ENCODE data around the gene NDUFS5. TPM values are rescaled to one million over a fixed set of nuclear protein-coding genes. Genes with fewer than 3 reads are reported as not detected.

Gene NDUFS5
- total and polyA plus RNA-seq, 4 experiments from 2014 or later, result 122 to 665 (median 371) TPM

Other genes starting within 250 kb of the NDUFS5 start
- gene RRAGC, start 166.6 kb upstream of the NDUFS5 start, total RNA-seq, result 10 to 100 TPM; 24.5 to 25.2 TPM
- gene RRAGC, start 166.6 kb upstream of the NDUFS5 start, polyA plus RNA-seq, result 1 to 10 TPM; 8.8 to 9.0 TPM
- 10 to 100 TPM; 13.4 to 15.4 TPM for gene MYCBP, start 153.0 kb upstream of the NDUFS5 start, total RNA-seq
- gene MYCBP, start 153.0 kb upstream of the NDUFS5 start, polyA plus RNA-seq, result 10 to 100 TPM; 55.6 to 77.8 TPM
- gene GJA9, start 144.8 kb upstream of the NDUFS5 start, total RNA-seq, result not detected
- not detected for gene GJA9, start 144.8 kb upstream of the NDUFS5 start, polyA plus RNA-seq
- not detected for gene RHBDL2, start 84.5 kb upstream of the NDUFS5 start, total RNA-seq
- gene RHBDL2, start 84.5 kb upstream of the NDUFS5 start, polyA plus RNA-seq, result not detected
- gene AKIRIN1, start 35.1 kb upstream of the NDUFS5 start, total RNA-seq, result 10 to 100 TPM; 79.6 to 84.9 TPM
- gene AKIRIN1, start 35.1 kb upstream of the NDUFS5 start, polyA plus RNA-seq, result 100 to 1,000 TPM; 129 to 131 TPM
- gene MACF1, start 178.3 kb downstream of the NDUFS5 start, total RNA-seq, result 100 to 1,000 TPM; 329 to 387 TPM
- gene MACF1, start 178.3 kb downstream of the NDUFS5 start, polyA plus RNA-seq, result 100 to 1,000 TPM in 1 of 2 donors, 1 to 10 TPM in 1; 6.8 to 114 TPM

All from CD4-positive, alpha-beta memory T cell (primary cell).